Left ventricle myocardium superior (tissue), 1 donor: ENCODE measurements around the gene HSPA5. TPM values are rescaled to one million over a fixed set of nuclear protein-coding genes. Genes with fewer than 3 reads are reported as not detected.
"Not testable (repeated sequence)": the region's sequence is repeated elsewhere in the genome, so short reads cannot be mapped to it uniquely, and the experiment has no call there.

Source experiments
- ATAC-seq: fragments of 200-7000 bp; cut with Tn5 transposase; one replicate; pipeline ENCODE4 v1.9.1; 2020; ENCODE audit warnings: mild to moderate bottlenecking, moderate library complexity
- DNase-seq: peaks from one replicate; pipeline ENCODE4 v3.0.0-alpha.2; 2020
- intact Hi-C: fragments of 100-400 bp; cut with micrococcal nuclease; formaldehyde crosslinking; loops from one replicate; pipeline ENCODE4 v1.11.0; 2022
- long read RNA-seq: library from polyadenylated mRNA; unstranded; transcript quantifications from one replicate; pipeline ENCODE4 v2.0.0, GENCODE V29; 2021
- total RNA-seq: library from RNA; stranded (reverse); fragmentation: NEBNext Ultra II Directional; extraction: Animal tissue kit (Norgen Biotek cat#: 25700); gene quantifications from one replicate; pipeline ENCODE4 v1.2.1, GENCODE V29; 2021
- donor health status: DM: no; HTN: yes; CAD: no; lungs with severe emphysema.

The HSPA5 gene
- 183 TPM for total RNA-seq
- long read RNA-seq, transcript HSPA5-201 (8 exons, 3,908 nt) = major isoform, 1,063 of 1,164 reads
- long read RNA-seq, partial matches to known transcripts = 98 of 1,164 reads
- long read RNA-seq, other reads (novel, unspliced or antisense) = 3 of 1,164 reads

DNA sequence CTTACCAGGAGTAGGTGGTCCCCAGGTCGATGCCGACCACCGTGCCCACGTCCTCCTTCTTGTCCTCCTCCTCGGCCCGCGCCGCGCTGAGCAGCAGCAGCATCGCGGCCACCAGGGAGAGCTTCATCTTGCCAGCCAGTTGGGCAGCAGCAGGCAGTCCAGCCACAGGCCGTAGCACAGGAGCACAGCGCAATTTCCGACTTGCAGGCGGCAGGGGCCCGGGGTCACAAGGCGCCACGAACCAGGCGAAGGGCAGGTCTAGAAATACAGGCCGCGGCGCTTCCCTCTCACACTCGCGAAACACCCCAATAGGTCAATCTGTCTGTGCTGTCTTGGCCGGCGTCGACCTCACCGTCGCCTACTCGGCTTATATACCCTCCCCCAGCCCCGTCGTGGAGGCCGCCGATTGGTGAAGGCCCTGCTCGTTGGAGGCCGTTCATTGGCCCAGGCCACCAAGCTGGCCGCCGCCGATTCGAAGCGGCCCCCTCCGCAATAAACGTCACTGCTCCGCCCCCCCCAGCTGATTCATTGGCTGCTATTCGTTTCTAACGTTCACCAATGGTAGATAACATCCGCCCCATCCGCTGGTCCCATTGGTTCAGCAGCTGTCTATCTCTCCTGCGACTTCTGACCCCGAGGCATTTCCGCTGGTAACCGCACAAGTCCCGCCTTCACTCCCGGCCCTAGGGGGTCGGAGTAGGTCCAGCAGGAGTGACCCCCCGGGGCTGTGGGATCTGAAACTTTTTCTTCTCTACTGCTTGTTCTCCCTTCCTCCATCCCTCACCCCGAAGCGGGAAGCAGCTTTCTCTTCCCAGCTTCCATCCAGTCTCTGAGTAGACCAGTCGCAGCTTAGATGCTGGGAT, at the start of gene HSPA5:
HSPA5 (minus strand) TSS at position 344 of the 863 bp plus-strand sequence; CDS start at position 127, 217 bp downstream.
- intact Hi-C loops = no loop called here

DNA sequence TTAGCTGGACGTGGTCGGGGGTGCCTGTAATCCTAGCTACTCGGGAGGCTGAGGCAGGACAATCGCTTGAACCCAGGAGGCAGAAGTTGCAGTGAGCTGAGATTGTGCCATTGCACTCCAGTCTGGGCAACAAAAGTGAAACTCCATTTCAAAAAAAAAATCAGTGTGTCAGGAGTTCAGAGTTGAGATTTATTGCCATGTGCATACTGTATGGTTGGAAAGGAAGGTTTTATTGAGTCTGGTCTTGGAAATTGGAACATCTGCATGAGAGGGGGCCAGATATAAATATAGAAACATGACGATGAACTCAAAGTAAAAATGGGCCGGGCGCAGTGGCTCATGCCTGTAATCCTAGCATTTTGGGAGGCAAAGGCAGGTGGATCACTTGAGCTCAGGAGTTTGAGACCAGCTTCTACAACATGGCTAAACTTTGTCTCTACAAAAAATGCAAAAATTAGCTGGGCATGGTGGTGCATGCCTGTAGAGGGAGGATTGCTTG, 45.8 kb upstream of the HSPA5 start:
- ATAC-seq = peak; percentile 10
- intact Hi-C loops, DNase-seq: not testable (repeated sequence)

More for the DNA sequence above, at the start of gene HSPA5:
- DNase-seq (peak; percentile 99), ATAC-seq (peak; percentile 98)

DNA sequence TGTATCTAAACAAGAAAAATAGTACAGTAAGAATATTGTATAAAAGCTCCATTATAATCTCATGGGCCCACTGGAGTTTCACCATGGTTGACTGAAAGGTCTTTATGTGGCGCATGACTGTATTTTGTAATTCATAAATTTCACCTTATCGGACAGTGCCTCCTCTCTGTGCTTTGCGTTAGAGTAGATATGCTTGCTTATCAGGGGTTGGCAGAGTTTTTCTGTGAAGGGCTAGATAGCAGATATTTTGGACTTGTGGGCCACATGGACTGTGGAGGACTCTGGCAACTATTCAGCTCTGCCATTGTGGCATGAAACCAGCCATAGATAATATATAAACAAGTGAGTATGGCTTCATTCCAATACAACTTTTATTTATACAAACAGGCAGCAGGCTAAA, 43.7 kb upstream of the HSPA5 start:
- ATAC-seq = peak; percentile 78
- intact Hi-C loops = no loop called here
- DNase-seq = no peak

DNA sequence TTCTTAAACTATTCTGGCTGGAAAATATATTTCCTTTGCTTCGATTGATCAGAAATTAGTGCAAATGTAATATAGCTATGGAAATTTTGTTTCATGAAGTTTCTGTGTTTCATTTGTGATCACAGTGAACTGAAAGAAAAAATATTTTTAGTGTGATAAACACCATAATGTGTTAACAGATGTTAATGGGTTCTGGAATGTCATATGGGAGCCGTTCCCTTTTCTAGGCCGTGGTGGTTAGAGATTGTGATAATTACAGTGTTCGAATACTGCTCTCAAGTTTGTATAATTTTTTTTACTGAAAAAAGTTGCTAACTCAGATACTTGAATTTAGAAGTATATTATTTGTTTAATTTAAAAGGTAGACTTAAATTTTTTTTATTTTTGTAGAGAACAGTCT, 39.8 kb upstream of the HSPA5 start:
- intact Hi-C loops = no loop called here
- DNase-seq = no peak
- no peak for ATAC-seq

DNA sequence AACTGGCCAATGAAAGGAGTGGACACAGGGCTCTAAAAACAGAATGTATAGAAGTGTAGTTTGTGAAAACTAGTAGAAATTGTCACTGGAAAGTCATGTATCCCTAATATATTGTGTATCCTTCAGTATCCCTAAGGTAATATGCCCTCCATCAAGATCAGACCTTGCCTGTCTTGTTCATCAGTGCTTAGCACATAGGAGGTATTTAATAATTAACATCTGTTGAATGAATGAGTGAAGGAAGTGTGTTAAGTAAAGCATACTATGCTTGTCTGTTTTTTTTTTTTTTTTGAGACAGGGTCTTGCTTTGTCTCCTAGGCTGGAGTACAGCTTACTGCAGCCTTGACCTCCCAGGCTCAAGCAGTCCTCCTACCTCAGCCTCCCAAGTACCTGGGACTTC, 36.3 kb upstream of the HSPA5 start:
- intact Hi-C loops = no loop called here
- DNase-seq (no peak), ATAC-seq (no peak)

DNA sequence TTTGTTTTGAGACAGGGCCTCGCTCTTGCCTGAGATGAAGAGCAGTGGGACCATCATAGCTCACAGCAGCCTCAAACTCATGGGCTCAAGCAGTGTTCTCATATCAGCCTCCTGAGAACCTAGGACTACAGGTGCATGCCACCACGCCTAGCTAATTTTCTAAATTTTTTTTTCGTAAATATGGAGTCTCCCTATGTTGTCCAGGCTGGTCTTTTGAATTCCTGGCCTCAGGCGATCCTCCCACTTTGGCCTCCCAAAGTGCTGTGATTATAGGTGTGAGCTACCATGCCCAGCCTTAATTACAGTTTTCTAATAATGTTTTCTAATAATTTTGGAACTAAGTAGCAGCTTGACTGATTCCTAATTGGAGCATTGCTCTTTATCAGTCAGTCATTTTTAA, 35.6 kb upstream of the HSPA5 start:
- DNase-seq = no peak
- intact Hi-C loops = no loop called here
- ATAC-seq = no peak

DNA sequence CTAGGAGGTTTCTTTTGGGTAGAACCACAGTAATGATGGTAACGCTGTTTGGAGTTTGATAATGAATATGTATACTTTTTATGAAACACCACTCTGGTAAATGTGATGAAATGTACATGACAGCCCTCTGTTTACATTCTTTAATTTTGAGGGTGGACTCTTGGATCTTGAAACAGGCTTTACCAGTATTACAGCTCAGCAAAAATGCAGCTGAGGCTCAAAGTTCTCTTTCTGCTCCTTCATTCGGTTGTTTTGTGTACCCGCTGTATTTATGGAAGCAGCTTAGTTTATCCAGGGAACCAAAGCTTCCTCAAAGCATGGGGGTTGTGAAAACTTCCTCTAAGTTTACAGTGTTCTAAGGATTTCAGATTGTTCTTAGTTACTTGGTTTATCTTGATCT, 31.6 kb upstream of the HSPA5 start:
- peak; percentile 35 for ATAC-seq
- intact Hi-C loops = no loop called here
- no peak for DNase-seq

DNA sequence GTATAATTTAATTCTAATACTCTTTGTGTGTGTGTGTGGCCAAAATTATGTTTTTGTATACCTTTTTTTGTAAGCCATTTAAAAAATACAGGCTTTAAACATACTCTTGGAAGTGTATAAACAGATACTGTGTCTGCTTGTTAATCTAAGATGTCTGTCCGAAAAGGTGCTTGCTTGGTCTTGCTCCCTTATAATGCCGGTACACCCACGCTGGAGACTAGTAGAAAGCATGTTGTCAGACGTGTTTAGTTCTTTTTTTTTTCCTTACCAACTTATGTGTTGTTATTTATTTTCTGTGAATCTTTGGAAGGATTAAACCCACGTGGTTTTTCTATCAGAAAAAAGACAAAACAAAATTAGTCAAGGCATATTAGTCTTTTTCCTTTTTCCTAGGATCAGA, 29.9 kb upstream of the HSPA5 start:
- no peak for DNase-seq
- intact Hi-C loops = no loop called here
- no peak for ATAC-seq

DNA sequence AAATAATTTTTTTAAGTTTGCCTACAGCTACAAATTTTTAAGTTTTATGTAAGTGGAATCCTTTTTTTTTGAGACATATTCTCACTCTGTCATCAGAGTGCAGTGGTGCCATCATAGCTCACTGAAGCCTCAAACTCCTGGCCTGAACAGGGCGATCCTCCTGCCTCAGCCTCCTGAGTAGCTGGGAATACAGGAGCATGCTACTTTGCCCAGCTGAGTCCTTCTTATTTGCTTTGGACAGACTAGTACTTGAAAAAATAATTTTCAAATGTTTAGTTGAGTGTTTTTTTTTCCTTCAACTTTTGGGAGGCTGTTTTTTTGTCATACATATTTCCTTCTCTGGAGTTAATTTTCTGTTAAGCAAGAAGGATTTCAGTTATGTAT, 27.9 kb upstream of the HSPA5 start:
- ATAC-seq (no peak), DNase-seq (no peak)
- intact Hi-C loops = no loop called here

DNA sequence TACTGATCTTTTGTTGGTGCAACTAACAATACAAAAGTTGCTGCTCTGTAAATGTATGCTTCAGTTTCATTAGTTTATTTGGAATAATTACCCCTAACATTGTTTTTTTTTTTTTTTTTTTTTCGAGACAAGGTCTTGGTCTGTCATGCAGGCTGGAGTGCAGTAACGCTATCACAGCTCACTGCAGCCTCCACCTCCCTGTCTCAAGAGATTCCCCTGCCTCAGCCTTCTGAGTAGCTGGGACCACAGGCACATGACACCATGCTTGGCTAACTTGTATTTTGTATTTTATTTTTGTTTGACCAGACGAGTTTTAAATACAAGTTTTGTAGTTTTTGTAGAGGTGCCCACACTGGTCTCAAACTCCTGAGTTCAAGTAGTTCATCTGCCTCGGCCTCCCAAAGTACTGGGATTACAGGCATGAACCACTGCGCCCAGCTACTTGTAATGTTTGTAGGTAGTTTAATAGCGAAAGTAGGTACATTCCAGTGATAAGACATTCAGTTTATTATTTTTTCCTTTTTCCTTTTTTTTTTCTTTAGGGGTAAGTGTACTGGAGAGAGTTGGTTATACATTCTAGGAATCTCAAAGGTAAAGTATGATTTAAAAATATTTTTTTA, 27.4 kb upstream of the HSPA5 start:
- peak; percentile 46 for ATAC-seq
- DNase-seq = no peak
- intact Hi-C loops = no loop called here

DNA sequence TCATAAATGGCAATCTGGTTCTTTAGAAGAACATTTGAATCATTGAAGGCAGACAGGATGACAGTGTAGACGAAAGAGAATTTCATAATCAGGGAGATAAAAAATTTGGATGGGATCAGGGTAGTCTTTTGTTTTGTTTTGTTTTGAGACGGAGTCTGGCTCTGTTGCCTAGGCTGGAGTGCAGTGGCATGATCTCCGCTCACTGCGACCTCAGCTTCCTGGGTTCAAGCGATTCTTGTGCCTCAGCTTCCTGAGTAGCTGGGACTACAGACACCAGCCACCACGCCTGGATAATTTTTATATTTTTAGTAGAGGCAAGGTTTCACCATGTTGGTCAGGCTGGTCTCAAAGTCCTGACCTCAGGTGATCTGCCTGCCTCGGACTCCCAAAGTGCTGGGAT, 22.9 kb upstream of the HSPA5 start:
- intact Hi-C loops, ATAC-seq, DNase-seq: not testable (repeated sequence)

DNA sequence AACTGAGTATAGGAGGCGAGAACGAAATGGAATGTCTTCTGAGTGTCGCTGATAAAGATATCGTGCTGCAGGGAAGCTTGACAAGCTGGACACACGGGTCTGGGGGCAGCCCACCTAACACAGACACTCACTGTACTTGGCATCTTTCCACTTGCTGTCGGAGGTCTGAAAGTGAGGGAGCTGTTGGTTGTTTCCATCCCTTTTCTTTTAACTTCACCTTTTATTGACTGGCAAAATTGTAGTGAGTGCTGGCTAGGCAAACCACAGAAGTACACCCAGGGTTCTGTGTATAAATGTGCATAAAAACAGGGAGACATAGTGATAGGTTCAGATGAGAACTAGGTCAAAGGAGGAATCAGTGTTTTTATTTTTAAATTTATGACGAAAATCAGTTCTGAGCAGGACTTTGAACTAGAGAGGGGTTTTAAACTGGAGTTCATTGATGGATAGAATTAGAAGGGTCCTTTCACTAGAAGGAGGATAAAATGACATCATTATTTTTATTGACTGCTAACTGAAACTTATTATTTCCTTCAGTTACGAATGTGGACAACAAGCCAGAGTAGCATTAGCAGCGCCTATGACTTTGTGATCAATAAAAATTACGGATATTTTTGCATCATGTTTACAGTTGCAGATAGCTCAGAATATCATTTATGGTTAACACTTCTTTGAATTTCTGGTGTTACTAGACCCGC, 21.3 kb upstream of the HSPA5 start:
- no peak for DNase-seq
- ATAC-seq = no peak
- intact Hi-C loops = no loop called here

DNA sequence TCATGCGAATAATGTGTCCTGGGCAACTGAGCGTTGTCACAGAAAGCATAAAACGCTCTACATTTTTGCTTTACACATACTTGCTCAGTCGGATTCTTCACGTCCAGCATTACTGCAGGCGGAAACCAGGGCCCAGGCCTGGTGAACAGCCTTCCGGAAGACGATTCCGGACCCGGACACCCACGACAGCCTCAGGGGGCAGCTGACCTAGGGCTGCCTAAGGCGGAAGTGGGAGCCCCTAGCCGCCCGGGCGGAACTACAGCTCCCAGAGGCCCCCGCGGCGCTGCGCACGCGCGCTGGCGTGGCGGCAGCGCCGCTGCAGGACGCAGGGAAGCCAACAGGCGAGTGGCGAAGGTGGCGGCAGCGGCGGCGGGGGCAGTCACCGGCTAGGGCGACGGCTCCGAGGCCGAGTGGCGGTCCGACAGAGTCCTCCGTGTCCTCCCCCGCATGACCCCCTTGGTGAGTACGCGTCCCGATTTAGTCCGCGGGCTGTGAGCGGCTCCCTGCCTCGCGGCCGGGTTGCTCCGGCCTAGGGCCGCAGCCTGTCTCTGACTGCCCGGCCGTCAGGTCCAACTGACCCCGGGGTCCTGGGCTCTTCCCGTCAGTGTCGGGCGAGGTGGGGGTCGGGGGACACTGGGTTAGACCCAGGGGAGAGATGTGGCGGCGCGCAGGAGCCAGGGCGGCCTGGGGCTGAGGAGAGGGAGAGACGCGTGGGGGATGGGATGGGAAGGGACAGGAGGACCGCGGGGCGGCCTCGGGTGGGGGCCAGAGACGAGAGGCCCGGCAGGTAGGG, 20.6 kb upstream of the HSPA5 start, which contains the start of gene GAPVD1:
GAPVD1 (plus strand) TSS at position 326 of the 793 bp plus-strand sequence. CDS start 37,096 bp downstream, outside the sequence.
- DNase-seq (peak; percentile 94), ATAC-seq (peak; percentile 100)
- intact Hi-C loops = no loop called here

DNA sequence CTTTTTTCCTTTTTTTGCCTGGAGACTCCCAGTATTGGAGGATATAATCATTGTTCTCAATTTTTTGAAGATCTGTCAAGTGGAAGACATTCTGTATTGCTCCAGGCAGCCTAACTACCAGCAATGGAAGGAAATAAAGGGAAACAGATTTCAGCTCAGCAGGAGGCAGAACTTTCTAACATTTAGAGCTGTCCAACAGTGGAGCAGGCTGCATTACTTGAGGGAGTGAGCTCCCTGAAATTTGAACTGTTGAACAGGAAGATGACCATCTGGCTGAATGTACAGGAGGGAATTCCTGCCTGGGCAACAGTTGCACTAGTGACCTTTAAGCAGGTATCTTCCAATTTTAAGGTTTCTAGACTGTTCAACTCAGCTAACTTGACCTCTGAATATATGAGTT, 19.4 kb upstream of the HSPA5 start:
- DNase-seq (no peak), ATAC-seq (no peak)
- intact Hi-C loops = no loop called here

DNA sequence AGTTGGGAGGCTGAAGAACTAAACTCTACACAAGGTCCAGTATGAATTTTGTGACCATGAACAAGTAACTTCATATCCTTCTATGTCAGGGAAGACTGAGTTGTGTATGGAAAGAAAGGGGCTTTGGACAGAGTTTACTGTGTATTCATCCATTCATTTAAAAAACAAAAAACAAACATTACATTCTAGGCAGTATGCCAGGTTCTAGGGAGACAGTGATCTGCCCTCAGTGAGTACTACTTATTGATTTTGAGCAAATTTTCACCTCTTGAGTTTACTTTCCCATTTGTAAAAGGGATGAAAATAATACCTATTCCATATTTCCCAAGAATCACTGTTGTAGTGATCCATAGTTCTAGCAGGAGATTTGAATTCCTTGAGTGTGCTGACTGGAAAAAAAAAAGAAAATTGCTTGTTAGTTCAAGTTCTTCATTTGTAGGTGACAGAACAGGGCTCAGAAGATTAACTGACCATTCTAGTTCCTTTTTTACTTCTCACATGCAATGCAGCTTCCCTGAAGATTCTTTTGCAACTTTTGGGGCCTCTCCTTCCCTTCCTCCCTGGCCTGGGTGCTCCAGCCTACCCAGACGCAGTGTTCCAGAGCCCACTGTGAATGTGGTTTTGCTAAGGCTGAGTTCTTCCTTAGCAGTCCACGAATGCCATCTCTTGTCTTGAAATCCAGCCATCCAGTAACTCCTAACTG, 17.8 kb upstream of the HSPA5 start:
- ATAC-seq (no peak), DNase-seq (no peak)
- intact Hi-C loops = no loop called here

DNA sequence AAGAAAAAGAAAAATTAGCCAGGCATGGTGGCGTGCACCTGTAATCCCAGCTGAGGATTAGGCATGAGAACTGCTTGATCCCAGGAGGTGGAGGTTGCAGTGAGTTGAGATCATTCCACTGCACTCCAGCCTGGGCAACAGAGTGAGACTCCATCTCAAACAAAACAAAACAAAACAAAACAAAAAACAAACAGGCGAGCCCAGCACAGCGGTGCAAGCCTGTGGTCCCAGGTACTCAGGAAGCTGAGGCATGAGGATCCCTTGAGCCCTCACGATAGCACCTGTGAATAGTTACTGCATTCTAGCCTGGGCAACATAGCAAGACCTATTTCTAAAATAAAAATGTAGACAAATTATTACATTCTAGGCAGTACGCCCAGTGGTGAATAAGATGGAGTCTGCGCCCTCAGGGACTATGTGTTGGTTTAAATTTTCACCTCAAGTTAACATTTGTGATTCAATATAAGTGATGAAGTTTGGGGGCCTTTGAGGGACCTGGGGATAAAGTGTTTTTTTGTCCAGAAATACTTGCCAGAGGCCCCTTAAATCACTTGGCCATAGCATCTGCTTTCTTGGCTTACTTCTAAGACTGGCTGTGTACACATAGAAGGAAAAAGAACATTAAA, 17.1 kb upstream of the HSPA5 start:
- no peak for ATAC-seq
- no peak for DNase-seq
- intact Hi-C loops = no loop called here

DNA sequence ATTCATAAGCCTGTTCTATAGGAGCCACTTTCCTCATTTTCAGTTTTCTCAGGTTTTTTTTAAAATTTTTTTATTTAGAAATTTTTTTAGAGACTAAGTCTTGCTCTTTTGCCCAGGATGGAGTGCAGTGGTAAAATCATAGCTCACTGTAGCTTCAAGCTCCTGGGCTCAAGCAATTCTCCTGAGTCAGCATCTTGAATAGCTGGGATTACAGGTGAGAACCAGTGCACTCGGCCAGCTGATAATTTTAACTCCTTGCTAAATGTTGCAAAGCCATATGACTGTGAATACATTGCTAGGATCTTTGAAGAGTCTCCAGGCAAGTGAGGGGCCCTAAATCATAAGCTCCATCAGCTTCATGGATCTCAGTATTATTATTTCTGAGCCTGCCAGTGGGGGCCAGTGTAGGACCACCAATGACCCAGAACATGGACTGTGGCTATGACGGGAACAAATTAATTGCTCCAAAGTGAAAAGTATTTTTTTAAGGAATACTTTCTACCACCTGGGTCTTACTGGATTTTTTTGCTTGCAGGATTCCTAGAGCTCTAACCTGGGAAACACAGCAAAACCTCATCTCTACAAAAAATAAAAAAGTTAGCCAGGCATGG, 14.7 kb upstream of the HSPA5 start:
- intact Hi-C loops = no loop called here
- ATAC-seq = peak; percentile 47
- DNase-seq = no peak
